GM23338 (cell line): ENCODE results near the gene KCTD17. TPM values are rescaled to one million over a fixed set of nuclear protein-coding genes. Genes with fewer than 3 reads are reported as not detected.

ENCODE experiments used
- ATAC-seq: fragments of 200-7000 bp; cut with Tn5 transposase; 3 replicates; pipeline ENCODE4 v1.9.1; 2020
- DNase-seq: peaks from one replicate; pipeline ENCODE4 v3.0.0-alpha.2; 2015; ENCODE audit warnings: low spot score
- H2AFZ ChIP-seq: fragments of 200-600 bp; sonication (generic); 2 replicates; pipeline ENCODE4 v1.8.0; 2016; ENCODE audit warnings: antibody characterized with exemption, mild to moderate bottlenecking, moderate library complexity
- H3F3A ChIP-seq: fragments of 200-600 bp; sonication (generic); replicated peaks from 2 replicates; pipeline ENCODE4 v1.8.0; 2017; ENCODE audit warnings: antibody characterized with exemption, mixed run types, low read depth
- H3K27ac ChIP-seq: fragments of 200-600 bp; sonication (generic); 2 replicates; pipeline ENCODE4 v1.6.1; 2016; ENCODE audit warnings: low read depth
- H3K27me3 ChIP-seq: fragments of 200-600 bp; sonication (generic); 2 replicates; pipeline ENCODE4 v1.8.0; 2016; ENCODE audit warnings: mild to moderate bottlenecking, mixed run types, moderate library complexity; ENCODE audit not compliant: insufficient read depth
- H3K36me3 ChIP-seq: fragments of 200-600 bp; sonication (generic); 2 replicates; pipeline ENCODE4 v1.8.0; 2016; ENCODE audit warnings: mild to moderate bottlenecking; ENCODE audit not compliant: insufficient read depth
- H3K4me1 ChIP-seq: fragments of 200-600 bp; sonication (generic); 2 replicates; pipeline ENCODE4 v1.8.0; 2016; ENCODE audit warnings: mild to moderate bottlenecking, moderate library complexity; ENCODE audit not compliant: insufficient read depth
- H3K4me2 ChIP-seq: fragments of 200-600 bp; sonication (generic); 2 replicates; pipeline ENCODE4 v1.7.1; 2017; ENCODE audit warnings: mixed run types
- H3K4me3 ChIP-seq: fragments of 200-600 bp; sonication (generic); 2 replicates; pipeline ENCODE4 v1.6.1; 2016; ENCODE audit warnings: mixed run types
- H3K79me2 ChIP-seq: fragments of 200-600 bp; sonication (generic); replicated peaks from 2 replicates; pipeline ENCODE4 v1.8.0; 2017; ENCODE audit warnings: mild to moderate bottlenecking; ENCODE audit not compliant: insufficient read depth
- H3K9me2 ChIP-seq: fragments of 200-600 bp; sonication (generic); 2 replicates; pipeline ENCODE4 v1.8.0; 2017; ENCODE audit not compliant: insufficient read depth
- H4K20me1 ChIP-seq: fragments of 200-600 bp; sonication (generic); replicated peaks from 2 replicates; pipeline ENCODE4 v1.8.0; 2017; ENCODE audit warnings: mild to moderate bottlenecking; ENCODE audit not compliant: insufficient read depth
- H3K27ac Mint-ChIP-seq: 2 replicates; pipeline ENCODE4 v1.8.0; 2020; ENCODE audit warnings: inconsistent platforms, mild to moderate bottlenecking, moderate library complexity, mixed read lengths
- H3K27me3 Mint-ChIP-seq: 3 replicates; pipeline ENCODE4 v1.8.0; 2022; ENCODE audit warnings: low read depth, mild to moderate bottlenecking, moderate library complexity, mixed read lengths, inconsistent platforms; ENCODE audit not compliant: insufficient read depth, poor library complexity
- H3K36me3 Mint-ChIP-seq: 3 replicates; pipeline ENCODE4 v1.8.0; 2021; ENCODE audit warnings: low read depth, mild to moderate bottlenecking, inconsistent platforms, moderate library complexity, mixed read lengths
- H3K4me1 Mint-ChIP-seq: 3 replicates; pipeline ENCODE4 v1.8.0; 2020; ENCODE audit warnings: mild to moderate bottlenecking, inconsistent platforms, mixed read lengths
- H3K4me3 Mint-ChIP-seq: 3 replicates; pipeline ENCODE4 v1.8.0; 2021; ENCODE audit warnings: moderate library complexity, mild to moderate bottlenecking, inconsistent platforms, mixed read lengths
- H3K9me3 Mint-ChIP-seq: 3 replicates; pipeline ENCODE4 v1.8.0; 2020; ENCODE audit warnings: moderate library complexity, mild to moderate bottlenecking, inconsistent platforms, mixed read lengths
- CTCF ChIP-seq, 2 experiments: fragments of 200-600 bp in 1 of 2; sonication (generic) in 1 of 2; conservative IDR thresholded peaks; 2 replicates each; pipeline versions ENCODE4 v1.5.1 to v1.6.1; 2016 to 2017; ENCODE audit warnings: antibody characterized with exemption in 2 of 2, low read depth in 2 of 2, mild to moderate bottlenecking in 2 of 2, moderate library complexity in 1 of 2
- ETS1 ChIP-seq: IDR thresholded peaks from 2 replicates; pipeline ENCODE4 v1.6.1; 2016; ENCODE audit warnings: antibody characterized with exemption
- EZH2phosphoT487 ChIP-seq: fragments of 200-600 bp; sonication (generic); IDR thresholded peaks from one replicate; pipeline ENCODE4 v1.8.1; 2018; ENCODE audit warnings: antibody characterized with exemption; ENCODE audit not compliant: unreplicated experiment
- JUNB ChIP-seq: IDR thresholded peaks from one replicate; pipeline ENCODE4 v1.6.1; 2016; ENCODE audit warnings: antibody characterized with exemption; ENCODE audit not compliant: unreplicated experiment
- POLR2AphosphoS5 ChIP-seq: IDR thresholded peaks from 2 replicates; pipeline ENCODE4 v1.6.1; 2016; ENCODE audit warnings: antibody characterized with exemption, low read depth
- REST ChIP-seq: IDR thresholded peaks from one replicate; pipeline ENCODE4 v1.6.1; 2018; ENCODE audit warnings: antibody characterized with exemption; ENCODE audit not compliant: unreplicated experiment
- ZNF331 ChIP-seq: fragments of 250-450 bp; sonication (Bioruptor Pico); IDR thresholded peaks from 2 replicates; pipeline ENCODE4 v1.5.0; 2020; ENCODE audit warnings: low read depth, mild to moderate bottlenecking, moderate library complexity
- long read RNA-seq: library from polyadenylated mRNA; unstranded; transcript quantifications from one replicate; pipeline ENCODE4 v2.0.0, GENCODE V29; 2020; ENCODE audit not compliant: unreplicated experiment
- polyA plus RNA-seq: library from polyadenylated mRNA; unstranded; fragments of >200 nt; fragmentation: Nextera tagmentation; extraction: Ambion mirVana; gene quantifications from 2 replicates; pipeline ENCODE4 v1.2.1, GENCODE V29; 2016
- total RNA-seq: library from RNA; depleted of rRNA; stranded (reverse); fragments of >200 nt; shearing (Covaris generic); gene quantifications from 2 replicates; pipeline ENCODE4 v1.2.3, GENCODE V29; 2014; rRNA removed

The KCTD17 gene
- total RNA-seq (26.9 and 35.0 TPM in 2 replicates), polyA plus RNA-seq (21.2 and 25.1 TPM in 2 replicates)
- long read RNA-seq, partial matches to known transcripts = 0 of 6 reads
- long read RNA-seq, other reads (novel, unspliced or antisense) = 2 of 6 reads

- Mint-ChIP-seq H3K4me3 (peak within 1 kb of the TSS; percentile 81), H3K27ac (no peak within 1 kb of the TSS), H3K36me3 (peaks cover 5% of the 10 kb centered on the region; the same call in 1 of the 3 replicates), H3K4me1 (peaks cover 6% of the 10 kb centered on the region), H3K9me3 (no peaks in the 10 kb centered on the region), H3K27me3 (peaks cover 11% of the 10 kb centered on the region)
- ATAC-seq (peak; percentile 95), DNase-seq (peak; percentile 79)
- Histone ChIP-seq H3K79me2 (no peaks in the 10 kb centered on the region), H4K20me1 (0 out of 2 replicates have a peak, but pooled peaks cover 4% of the 10 kb centered on the region), H3F3A (no peaks in the 10 kb centered on the region), H3K4me2 (peak within 1 kb of the TSS; percentile 91), H3K9me2 (no peaks in the 10 kb centered on the region), H3K27me3 (peaks cover 4% of the 10 kb centered on the region; the same call in 1 of the 2 replicates), H2AFZ (peak within 1 kb of the TSS; percentile 78; the same call in 1 of the 2 replicates), H3K4me1 (peaks cover 3% of the 10 kb centered on the region; the same call in 1 of the 2 replicates), H3K4me3 (peak within 1 kb of the TSS; percentile 87), H3K36me3 (no peaks in the 10 kb centered on the region; the same call in 1 of the 2 replicates), H3K27ac (no peak within 1 kb of the TSS)
- peak; percentile 40; the same call in 1 of the 2 replicates for TF ChIP-seq POLR2AphosphoS5
- no peak for TF ChIP-seq ZNF331 (CRISPR knock-in tag)
Measured at GRCh38 chr22:37051391-37052385, at the start of gene KCTD17. KCTD17 (plus strand) TSS chr22:37051742; CDS start chr22:37051761, 19 bp downstream.

- DNase-seq (no peak), ATAC-seq (no peak)
- Histone ChIP-seq H3F3A (no peaks in the 10 kb centered on the region), H3K79me2 (no peaks in the 10 kb centered on the region), H3K36me3 (no peaks in the 10 kb centered on the region), H3K27ac (no peak overlapping the region), H3K4me2 (no peak overlapping the region), H3K27me3 (no peaks in the 10 kb centered on the region), H4K20me1 (no peaks in the 10 kb centered on the region), H3K4me1 (0 out of 2 replicates have a peak, but pooled peaks cover 5% of the 10 kb centered on the region), H3K4me3 (no peak overlapping the region), H3K9me2 (no peaks in the 10 kb centered on the region), H2AFZ (no peak overlapping the region)
- Mint-ChIP-seq H3K4me3 (no peak overlapping the region), H3K27ac (no peak overlapping the region), H3K36me3 (no peaks in the 10 kb centered on the region), H3K9me3 (no peaks in the 10 kb centered on the region), H3K4me1 (peaks cover 2% of the 10 kb centered on the region; the same call in 1 of the 3 replicates), H3K27me3 (peaks cover 10% of the 10 kb centered on the region)
- TF ChIP-seq EZH2phosphoT487 (no peak), REST (no peak), POLR2AphosphoS5 (no peak), JUNB (no peak), CTCF (conservative IDR thresholded peaks at IDR 0.05; ENCODE audit: low read depth in 2 of 2) (no peak), ETS1 (no peak)
Measured at GRCh38 chr22:37001826-37002225, 49.7 kb upstream of the KCTD17 start.
